CD8-positive, alpha-beta memory T cell (primary cell): ENCODE data around the gene TMEM201. TPM values are rescaled to one million over a fixed set of nuclear protein-coding genes. Genes with fewer than 3 reads are reported as not detected.
"Not testable (repeated sequence)": the region's sequence is repeated elsewhere in the genome, so short reads cannot be mapped to it uniquely, and the experiment has no call there.

Experiments used
- CTCF ChIA-PET: fragments of 350-600 bp; sonication (Branson Sonifier 250); formaldehyde crosslinking; loops from one replicate; lab custom pipeline; 2021; ENCODE audit warnings: antibody characterized with exemption; lab: Charles Lee
- POLR2A ChIA-PET: fragments of 350-600 bp; sonication (Branson Sonifier 250); formaldehyde crosslinking; loops from one replicate; lab custom pipeline; 2021; ENCODE audit warnings: antibody characterized with exemption; lab: Charles Lee
- DNase-seq, 5 donors: peaks; one replicate each; pipeline versions ENCODE4 v3.0.0 to v3.0.0-alpha.2; 2020 to 2022; ENCODE audit warnings: mixed read lengths in 1 of 5
- H3K27ac ChIP-seq: one replicate; pipeline ENCODE4 v1.7.0; 2013; ENCODE audit warnings: low read depth, mild to moderate bottlenecking, low read length, moderate library complexity
- H3K27me3 ChIP-seq: 2 replicates; pipeline ENCODE4 v1.7.0; 2013; ENCODE audit warnings: low read length, mild to moderate bottlenecking; ENCODE audit not compliant: insufficient read depth, poor library complexity, severe bottlenecking
- H3K36me3 ChIP-seq: 2 replicates; pipeline ENCODE4 v1.7.0; 2013; ENCODE audit warnings: mild to moderate bottlenecking, low read length, moderate library complexity; ENCODE audit not compliant: insufficient read depth
- H3K4me1 ChIP-seq: 2 replicates; pipeline ENCODE4 v1.7.0; 2013; ENCODE audit warnings: mild to moderate bottlenecking, low read length, moderate library complexity; ENCODE audit not compliant: insufficient read depth
- H3K4me3 ChIP-seq: 2 replicates; pipeline ENCODE4 v1.7.0; 2013; ENCODE audit warnings: mild to moderate bottlenecking, low read length
- H3K9me3 ChIP-seq: 2 replicates; pipeline ENCODE4 v1.7.0; 2013; ENCODE audit warnings: mild to moderate bottlenecking, low read length
- H3K27ac Mint-ChIP-seq, 8 donors: one replicate each; pipeline ENCODE4 v1.8.0; 2020 to 2021; ENCODE audit warnings: mixed read lengths in 8 of 8, mild to moderate bottlenecking in 6 of 8, inconsistent platforms in 3 of 8, moderate library complexity in 3 of 8
- H3K27me3 Mint-ChIP-seq, 2 donors: one replicate each; pipeline ENCODE4 v1.8.0; 2020 to 2021; ENCODE audit warnings: mixed read lengths in 2 of 2, mild to moderate bottlenecking in 1 of 2, moderate library complexity in 1 of 2
- H3K36me3 Mint-ChIP-seq, 3 donors: one replicate each; pipeline ENCODE4 v1.8.0; 2020 to 2021; ENCODE audit warnings: mixed read lengths in 3 of 3, inconsistent platforms in 1 of 3, mild to moderate bottlenecking in 1 of 3
- H3K4me1 Mint-ChIP-seq, 3 donors: one replicate each; pipeline ENCODE4 v1.8.0; 2020 to 2021; ENCODE audit warnings: mixed read lengths in 3 of 3, inconsistent platforms in 1 of 3, mild to moderate bottlenecking in 1 of 3
- H3K4me3 Mint-ChIP-seq, 7 donors: one replicate each; pipeline ENCODE4 v1.8.0; 2020 to 2021; ENCODE audit warnings: mixed read lengths in 7 of 7, mild to moderate bottlenecking in 6 of 7, moderate library complexity in 4 of 7, inconsistent platforms in 2 of 7
- H3K9me3 Mint-ChIP-seq, 5 donors: one replicate each; pipeline ENCODE4 v1.8.0; 2020 to 2022; ENCODE audit warnings: mixed read lengths in 5 of 5, mild to moderate bottlenecking in 3 of 5, moderate library complexity in 2 of 5, inconsistent platforms in 1 of 5
- polyA plus RNA-seq: library from polyadenylated mRNA; unstranded; fragments of 300-500 nt; fragmentation: Illumina TruSeq; gene quantifications from one replicate; pipeline ENCODE4 v1.2.3, GENCODE V29; 2021
- total RNA-seq, 2 experiments: library from RNA; stranded (reverse); gene quantifications; one replicate each; pipeline ENCODE4 v1.2.3, GENCODE V29; 2021

The TMEM201 gene
- total and polyA plus RNA-seq, 3 experiments from 2014 or later = 2.8 to 32.8 (median 32.2) TPM

DNA sequence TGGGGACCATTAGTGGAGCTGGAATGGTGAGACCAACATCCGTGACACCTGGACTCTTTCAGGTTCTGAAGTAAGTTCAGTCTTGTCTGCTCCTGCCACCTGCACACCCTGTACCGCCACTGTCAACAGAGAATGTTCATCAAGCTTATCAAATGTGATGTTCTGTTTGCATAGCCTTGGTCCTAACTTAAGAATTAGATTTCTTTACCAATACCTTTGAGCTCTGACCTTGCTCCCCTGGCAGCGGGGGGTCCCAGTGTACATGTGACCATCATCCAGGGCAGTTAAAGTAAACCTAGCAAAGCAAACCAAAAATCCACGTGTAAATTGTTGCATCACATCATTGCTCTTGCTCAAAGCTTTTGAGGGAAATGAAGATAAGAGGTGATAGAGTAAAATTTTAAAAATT is 35.0 kb upstream of the TMEM201 start:
- no peaks in the 10 kb centered on the region for H3K27me3 Mint-ChIP-seq
- no peak overlapping the region for H3K27ac ChIP-seq
- no peaks in the 10 kb centered on the region for H3K27me3 ChIP-seq
- H3K27ac Mint-ChIP-seq = no peak overlapping the region
- no peaks in the 10 kb centered on the region for H3K9me3 Mint-ChIP-seq
- peaks cover 12% of the 10 kb centered on the region for H3K36me3 ChIP-seq
- no peak overlapping the region for H3K4me3 Mint-ChIP-seq
- no peak overlapping the region for H3K4me3 ChIP-seq
- peaks cover 13 to 25% (median 15%) of the 10 kb centered on the region in 3 donors for H3K4me1 Mint-ChIP-seq
- H3K36me3 Mint-ChIP-seq = peaks cover 10 to 42% (median 12%) of the 10 kb centered on the region in 3 donors
- H3K9me3 ChIP-seq = no peaks in the 10 kb centered on the region
- DNase-seq = no peak
- ChIA-PET CTCF (interaction anchor here (1.6 kb wide), 1 partner anchor 34 kb away, joined by 4 read pairs; no protein-coding TSS in a partner anchor), POLR2A (no interaction called here)
- H3K4me1 ChIP-seq = peaks cover 8% of the 10 kb centered on the region

- DNase-seq = no peak
- Mint-ChIP-seq H3K9me3 (no peaks in the 10 kb centered on the region), H3K4me1 (peaks cover 23 to 34% (median 28%) of the 10 kb centered on the region in 3 donors), H3K36me3 (peaks cover 10 to 48% (median 13%) of the 10 kb centered on the region in 3 donors), H3K27me3 (no peaks in the 10 kb centered on the region), H3K27ac (no peak overlapping the region), H3K4me3 (no peak overlapping the region)
- Histone ChIP-seq H3K9me3 (no peaks in the 10 kb centered on the region), H3K36me3 (peaks cover 12% of the 10 kb centered on the region), H3K27ac (no peak overlapping the region), H3K4me3 (no peak overlapping the region), H3K27me3 (no peaks in the 10 kb centered on the region), H3K4me1 (peaks cover 21% of the 10 kb centered on the region)
- POLR2A ChIA-PET = no interaction called here
- CTCF ChIA-PET = no interaction called here
Observed at GRCh38 chr1:9555942-9556341, 32.8 kb upstream of the TMEM201 start.

GRCh38 chr1:9557624-9558023 is 31.1 kb upstream of the TMEM201 start:
- no peaks in the 10 kb centered on the region for H3K27me3 Mint-ChIP-seq
- H3K27ac Mint-ChIP-seq = peak overlapping the region in 2 of 8 donors; percentile 7 to 33
- POLR2A ChIA-PET = no interaction called here

GRCh38 chr1:9558271-9558945 is 30.3 kb upstream of the TMEM201 start:
- ChIA-PET POLR2A (no interaction called here), CTCF (interaction anchor here (1.4 to 1.9 kb wide), 2 partner anchors 12 to 57 kb away, joined by 3 to 4 read pairs; no protein-coding TSS in a partner anchor)
- Histone ChIP-seq H3K27me3 (no peaks in the 10 kb centered on the region), H3K4me3 (no peak overlapping the region), H3K36me3 (peaks cover 12% of the 10 kb centered on the region), H3K9me3 (no peaks in the 10 kb centered on the region), H3K4me1 (peaks cover 21% of the 10 kb centered on the region), H3K27ac (no peak overlapping the region)
- Mint-ChIP-seq H3K36me3 (peaks cover 10 to 52% (median 13%) of the 10 kb centered on the region in 3 donors), H3K27me3 (no peaks in the 10 kb centered on the region), H3K27ac (peak overlapping the region in 6 of 8 donors; percentile 1 to 95 (median 53)), H3K9me3 (no peaks in the 10 kb centered on the region), H3K4me3 (peak overlapping the region in 3 of 7 donors; percentile 13 to 52 (median 43)), H3K4me1 (peaks cover 23 to 39% (median 33%) of the 10 kb centered on the region in 3 donors)
- DNase-seq = no peak

More at GRCh38 chr1:9557624-9558023, 31.1 kb upstream of the TMEM201 start:
- Histone ChIP-seq H3K4me1 (peaks cover 21% of the 10 kb centered on the region), H3K4me3 (no peak overlapping the region), H3K27me3 (no peaks in the 10 kb centered on the region), H3K9me3 (no peaks in the 10 kb centered on the region), H3K36me3 (peaks cover 12% of the 10 kb centered on the region), H3K27ac (no peak overlapping the region)
- Mint-ChIP-seq H3K4me1 (peaks cover 23 to 35% (median 34%) of the 10 kb centered on the region in 3 donors), H3K4me3 (no peak overlapping the region), H3K9me3 (no peaks in the 10 kb centered on the region), H3K36me3 (peaks cover 10 to 49% (median 13%) of the 10 kb centered on the region in 3 donors)
- no peak for DNase-seq
- CTCF ChIA-PET = interaction anchor here (1.1 to 1.9 kb wide), 3 partner anchors 11 to 317 kb away, joined by 3 to 4 read pairs (median 3); no protein-coding TSS in a partner anchor

DNA sequence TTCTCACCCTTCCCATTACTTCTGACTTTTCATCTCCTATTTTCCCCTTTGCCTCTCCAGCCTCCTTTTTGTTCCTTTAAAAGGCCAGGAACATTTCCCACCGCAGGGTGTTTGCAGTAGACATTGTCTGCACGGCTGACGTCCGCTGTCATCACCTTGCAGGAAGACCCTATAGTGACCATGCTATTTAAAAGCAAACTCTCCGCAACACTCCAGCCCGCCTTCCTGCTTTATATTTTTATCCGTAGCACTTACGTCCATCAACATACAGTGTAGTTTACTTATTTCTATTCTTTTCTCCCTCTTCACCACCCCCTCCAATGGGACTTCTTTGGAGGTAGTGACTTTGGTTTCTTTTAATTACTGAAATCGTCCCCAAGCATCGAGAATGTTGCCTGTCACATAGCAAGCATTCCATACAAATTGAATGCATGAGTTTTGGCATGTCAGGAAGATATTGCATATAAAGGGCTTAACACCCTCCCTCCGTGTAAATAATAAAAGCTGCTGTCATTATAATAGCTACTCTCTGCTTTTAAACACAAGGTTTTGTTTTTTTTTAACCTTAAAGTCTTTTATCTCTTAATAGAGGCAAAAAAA is 29.7 kb upstream of the TMEM201 start:
- ChIA-PET CTCF (interaction anchor here (0.9 kb wide), 1 partner anchor 11 kb away, joined by 3 read pairs; no protein-coding TSS in a partner anchor), POLR2A (no interaction called here)
- peaks cover 6 to 48% (median 9%) of the 10 kb centered on the region in 3 donors for H3K36me3 Mint-ChIP-seq
- peak overlapping the region in 6 of 8 donors; percentile 25 to 95 (median 75) for H3K27ac Mint-ChIP-seq
- Histone ChIP-seq H3K27me3 (no peaks in the 10 kb centered on the region), H3K9me3 (no peaks in the 10 kb centered on the region), H3K4me1 (peaks cover 21% of the 10 kb centered on the region), H3K4me3 (no peak overlapping the region), H3K36me3 (peaks cover 12% of the 10 kb centered on the region), H3K27ac (no peak overlapping the region)
- DNase-seq = no peak
- H3K9me3 Mint-ChIP-seq = no peaks in the 10 kb centered on the region
- no peaks in the 10 kb centered on the region for H3K27me3 Mint-ChIP-seq
- H3K4me1 Mint-ChIP-seq = peaks cover 21 to 39% (median 31%) of the 10 kb centered on the region in 3 donors
- H3K4me3 Mint-ChIP-seq = peak overlapping the region in 3 of 7 donors; percentile 9 to 65 (median 12)

- Mint-ChIP-seq H3K4me3 (peak overlapping the region in 5 of 7 donors; percentile 6 to 65 (median 21)), H3K27me3 (no peaks in the 10 kb centered on the region)
- CTCF ChIA-PET = interaction anchor here (0.9 kb wide), 1 partner anchor 12 kb away, joined by 3 read pairs; no protein-coding TSS in a partner anchor
Observed at GRCh38 chr1:9559673-9560072, 29.0 kb upstream of the TMEM201 start.

GRCh38 chr1:9560090-9560489 is 28.6 kb upstream of the TMEM201 start:
- Mint-ChIP-seq H3K4me1 (peaks cover 21 to 39% (median 31%) of the 10 kb centered on the region in 3 donors), H3K27ac (peak overlapping the region in 6 of 8 donors; percentile 28 to 95 (median 75)), H3K4me3 (peak overlapping the region in 2 of 7 donors; percentile 15 to 65), H3K36me3 (peaks cover 6 to 44% (median 9%) of the 10 kb centered on the region in 3 donors)
- Histone ChIP-seq H3K36me3 (peaks cover 12% of the 10 kb centered on the region), H3K4me1 (peaks cover 21% of the 10 kb centered on the region)
- DNase-seq, POLR2A ChIA-PET, H3K27ac ChIP-seq, H3K9me3 Mint-ChIP-seq, H3K9me3 ChIP-seq, H3K4me3 ChIP-seq, CTCF ChIA-PET, H3K27me3 ChIP-seq, H3K27me3 Mint-ChIP-seq: not testable (repeated sequence)

More at GRCh38 chr1:9559673-9560072, 29.0 kb upstream of the TMEM201 start:
- Histone ChIP-seq H3K4me1 (peaks cover 21% of the 10 kb centered on the region), H3K9me3 (no peaks in the 10 kb centered on the region), H3K27me3 (no peaks in the 10 kb centered on the region), H3K27ac (no peak overlapping the region), H3K36me3 (peaks cover 12% of the 10 kb centered on the region), H3K4me3 (no peak overlapping the region)
- POLR2A ChIA-PET = no interaction called here
- Mint-ChIP-seq H3K4me1 (peaks cover 21 to 39% (median 31%) of the 10 kb centered on the region in 3 donors), H3K36me3 (peaks cover 6 to 47% (median 9%) of the 10 kb centered on the region in 3 donors), H3K9me3 (no peaks in the 10 kb centered on the region), H3K27ac (peak overlapping the region in 7 of 8 donors; percentile 28 to 95 (median 80))
- peak in 2 of 5 donors; percentile 21 to 65 for DNase-seq
